Body of pancreas (tissue), 4 donors: ENCODE results near the gene SYNE3.

ENCODE experiments used
- POLR2A ChIP-seq, 3 donors: fragments of 450-650 bp; IDR thresholded peaks; one replicate each; pipeline ENCODE4 v1.6.1; 2016; ENCODE audit warnings: antibody characterized with exemption in 3 of 3, mild to moderate bottlenecking in 2 of 3
- TF ChIP-seq, protein P1 (sequence below), 7 experiments: fragments of 450-650 bp in 4 of 7; fragments of 200-600 bp in 3 of 7; sonication (generic) in 3 of 7; IDR thresholded peaks; one replicate each; pipeline ENCODE4 v1.5.1; 2016 to 2019; ENCODE audit warnings: antibody characterized with exemption in 7 of 7

DNA sequence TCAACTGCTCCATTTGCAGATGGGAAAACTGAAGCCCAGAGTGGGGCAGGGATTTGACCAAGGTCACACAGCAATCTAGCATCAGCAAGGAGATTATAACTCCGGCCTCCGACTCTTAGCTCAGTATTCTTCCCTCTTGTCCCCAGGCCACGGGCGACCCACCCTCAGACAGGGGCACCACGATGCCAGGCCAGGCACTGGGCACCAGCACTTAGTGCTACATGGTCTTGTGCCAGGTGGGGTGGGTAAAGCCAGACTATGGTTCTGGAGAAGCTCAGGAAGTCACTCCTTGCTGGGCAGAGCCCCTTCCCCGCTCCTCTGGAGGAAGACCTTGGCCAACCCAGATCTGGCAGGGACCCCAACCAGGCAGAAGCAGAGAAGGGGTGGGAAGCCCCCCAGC, 41.5 kb downstream of the SYNE3 start:
- TF ChIP-seq, protein P1, sequence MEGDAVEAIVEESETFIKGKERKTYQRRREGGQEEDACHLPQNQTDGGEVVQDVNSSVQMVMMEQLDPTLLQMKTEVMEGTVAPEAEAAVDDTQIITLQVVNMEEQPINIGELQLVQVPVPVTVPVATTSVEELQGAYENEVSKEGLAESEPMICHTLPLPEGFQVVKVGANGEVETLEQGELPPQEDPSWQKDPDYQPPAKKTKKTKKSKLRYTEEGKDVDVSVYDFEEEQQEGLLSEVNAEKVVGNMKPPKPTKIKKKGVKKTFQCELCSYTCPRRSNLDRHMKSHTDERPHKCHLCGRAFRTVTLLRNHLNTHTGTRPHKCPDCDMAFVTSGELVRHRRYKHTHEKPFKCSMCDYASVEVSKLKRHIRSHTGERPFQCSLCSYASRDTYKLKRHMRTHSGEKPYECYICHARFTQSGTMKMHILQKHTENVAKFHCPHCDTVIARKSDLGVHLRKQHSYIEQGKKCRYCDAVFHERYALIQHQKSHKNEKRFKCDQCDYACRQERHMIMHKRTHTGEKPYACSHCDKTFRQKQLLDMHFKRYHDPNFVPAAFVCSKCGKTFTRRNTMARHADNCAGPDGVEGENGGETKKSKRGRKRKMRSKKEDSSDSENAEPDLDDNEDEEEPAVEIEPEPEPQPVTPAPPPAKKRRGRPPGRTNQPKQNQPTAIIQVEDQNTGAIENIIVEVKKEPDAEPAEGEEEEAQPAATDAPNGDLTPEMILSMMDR (IDR thresholded peaks at IDR 0.05), result no peak
- TF ChIP-seq POLR2A (IDR thresholded peaks at IDR 0.05), result no peak
